ENCODE data around the gene EML1. TPM values are rescaled to one million over a fixed set of nuclear protein-coding genes. Genes with fewer than 3 reads are reported as not detected.
"Not testable (repeated sequence)": the region's sequence is repeated elsewhere in the genome, so short reads cannot be mapped to it uniquely, and the experiment has no call there.

Gene EML1
- polyA plus RNA-seq, 12 donors = 31.6 to 53.3 (median 45.0) TPM; not detected in 1

- DNase-seq = no peak
Observed at GRCh38 chr14:99754141-99755067, 38.8 kb upstream of the EML1 start.

GRCh38 chr14:99755068-99755405, 38.2 kb upstream of the EML1 start:
- DNase-seq = no peak

GRCh38 chr14:99755629-99756603, 37.3 kb upstream of the EML1 start:
- DNase-seq = peak; percentile 83

GRCh38 chr14:99756796-99757195, 36.4 kb upstream of the EML1 start:
- DNase-seq = no peak

- DNase-seq = no peak
Observed at GRCh38 chr14:99757331-99758070, 35.7 kb upstream of the EML1 start.

GRCh38 chr14:99758121-99758821, 34.9 kb upstream of the EML1 start:
- DNase-seq = peak; percentile 72

GRCh38 chr14:99758872-99759545, 34.2 kb upstream of the EML1 start:
- DNase-seq = no peak

- DNase-seq = no peak
Observed at GRCh38 chr14:99759546-99759925, 33.7 kb upstream of the EML1 start.

- no peak for DNase-seq
Observed at GRCh38 chr14:99760817-99761216, 32.4 kb upstream of the EML1 start.

- DNase-seq = not testable (repeated sequence)
Observed at GRCh38 chr14:99762911-99763310, 30.3 kb upstream of the EML1 start.

GRCh38 chr14:99763527-99764221, 29.5 kb upstream of the EML1 start:
- no peak for DNase-seq

GRCh38 chr14:99764222-99764706, 28.9 kb upstream of the EML1 start:
- DNase-seq = no peak

GRCh38 chr14:99768381-99768780, 24.8 kb upstream of the EML1 start:
- DNase-seq = no peak

GRCh38 chr14:99769123-99769522, 24.1 kb upstream of the EML1 start:
- no peak for DNase-seq

- no peak for DNase-seq
Observed at GRCh38 chr14:99769799-99770198, 23.4 kb upstream of the EML1 start.

- no peak for DNase-seq
Observed at GRCh38 chr14:99772371-99773283, 20.6 kb upstream of the EML1 start.

GRCh38 chr14:99773521-99774497, 19.4 kb upstream of the EML1 start:
- no peak for DNase-seq

Data from muscle of arm (tissue), 12 donors.